ENCODE data around the gene CFAP97D2.
"Not testable (repeated sequence)": the region's sequence is repeated elsewhere in the genome, so short reads cannot be mapped to it uniquely, and the experiment has no call there.

The CFAP97D2 gene

GRCh38 chr13:114237415-114238112 is 58.5 kb downstream of the CFAP97D2 start:
- DNase-seq: no peak

DNA sequence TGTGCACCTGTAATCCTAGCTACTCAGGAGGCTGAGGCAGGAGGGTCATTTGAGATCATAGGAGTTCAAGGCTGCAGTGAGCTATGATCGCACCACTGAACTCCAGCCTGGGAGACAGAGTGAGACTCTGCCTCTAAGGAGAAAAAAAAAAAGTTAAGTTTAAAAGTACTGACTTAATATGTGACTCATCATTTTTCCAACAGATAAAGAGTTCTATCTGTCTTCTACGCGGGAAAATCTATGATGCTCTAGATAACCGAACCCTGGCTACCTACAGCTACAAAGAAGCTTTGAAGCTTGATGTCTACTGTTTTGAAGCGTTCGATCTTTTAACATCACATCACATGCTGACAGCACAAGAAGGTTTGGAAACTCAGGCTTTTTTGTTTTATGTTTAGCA is 62.9 kb downstream of the CFAP97D2 start:
- no peak for DNase-seq

DNA sequence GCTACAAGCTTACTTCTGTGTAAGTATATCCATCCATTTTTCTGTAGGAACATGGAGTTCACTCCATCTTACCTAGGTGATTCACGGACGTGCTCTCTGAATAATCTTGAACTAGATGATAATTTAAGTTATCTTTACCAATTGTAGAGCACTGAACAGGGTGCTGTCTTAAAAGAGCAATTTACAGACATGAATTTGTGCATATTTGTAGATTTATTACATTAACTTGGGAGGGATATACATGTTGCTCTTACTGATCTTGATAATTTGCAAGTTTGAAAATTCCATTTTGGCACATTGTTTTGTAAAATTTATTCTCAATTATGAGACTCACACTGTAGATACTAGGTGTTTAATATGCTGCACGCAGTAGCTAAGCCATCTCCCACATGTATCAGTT is 64.9 kb downstream of the CFAP97D2 start:
- DNase-seq: no peak

DNA sequence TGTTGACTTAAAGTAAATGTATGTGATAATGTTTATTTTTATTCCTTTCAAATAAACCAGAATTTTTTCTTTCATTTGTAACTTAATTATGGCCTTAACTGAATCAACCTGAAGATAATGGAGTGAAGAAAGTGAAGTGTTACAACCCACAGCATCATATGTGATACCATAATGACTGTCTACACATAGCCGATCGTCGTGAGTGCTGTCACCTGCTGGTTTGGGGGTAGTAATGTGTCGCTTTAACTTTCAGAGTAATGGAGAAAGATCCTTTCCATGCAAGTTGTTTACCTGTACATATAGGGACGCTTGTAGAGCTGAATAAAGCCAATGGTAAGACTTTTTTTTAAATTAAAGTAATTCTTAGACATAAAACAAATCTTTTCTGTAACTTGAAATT is 65.6 kb downstream of the CFAP97D2 start:
- no peak for DNase-seq

GRCh38 chr13:114248011-114248410 is 69.0 kb downstream of the CFAP97D2 start:
- no peak for DNase-seq

DNA sequence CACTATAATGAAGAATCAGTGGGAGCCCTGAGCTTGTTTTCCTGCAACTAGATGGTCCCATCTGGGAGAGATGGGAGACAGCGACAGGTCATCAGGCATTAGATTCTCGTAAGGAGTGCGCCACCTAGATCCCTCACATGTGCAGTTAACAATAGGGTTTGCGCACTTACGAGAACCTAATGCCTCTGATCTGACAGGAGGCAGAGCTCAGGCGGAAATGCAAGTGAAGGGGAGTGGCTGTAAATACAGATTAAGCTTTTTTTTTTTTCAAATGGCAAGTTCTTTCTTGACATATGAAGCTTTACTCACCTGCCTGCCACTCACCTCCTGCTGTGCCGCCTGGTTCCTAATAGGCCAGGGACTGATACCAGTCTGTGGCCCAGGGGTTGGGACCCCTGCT is 70.0 kb downstream of the CFAP97D2 start:
- DNase-seq: peak; percentile 1

DNA sequence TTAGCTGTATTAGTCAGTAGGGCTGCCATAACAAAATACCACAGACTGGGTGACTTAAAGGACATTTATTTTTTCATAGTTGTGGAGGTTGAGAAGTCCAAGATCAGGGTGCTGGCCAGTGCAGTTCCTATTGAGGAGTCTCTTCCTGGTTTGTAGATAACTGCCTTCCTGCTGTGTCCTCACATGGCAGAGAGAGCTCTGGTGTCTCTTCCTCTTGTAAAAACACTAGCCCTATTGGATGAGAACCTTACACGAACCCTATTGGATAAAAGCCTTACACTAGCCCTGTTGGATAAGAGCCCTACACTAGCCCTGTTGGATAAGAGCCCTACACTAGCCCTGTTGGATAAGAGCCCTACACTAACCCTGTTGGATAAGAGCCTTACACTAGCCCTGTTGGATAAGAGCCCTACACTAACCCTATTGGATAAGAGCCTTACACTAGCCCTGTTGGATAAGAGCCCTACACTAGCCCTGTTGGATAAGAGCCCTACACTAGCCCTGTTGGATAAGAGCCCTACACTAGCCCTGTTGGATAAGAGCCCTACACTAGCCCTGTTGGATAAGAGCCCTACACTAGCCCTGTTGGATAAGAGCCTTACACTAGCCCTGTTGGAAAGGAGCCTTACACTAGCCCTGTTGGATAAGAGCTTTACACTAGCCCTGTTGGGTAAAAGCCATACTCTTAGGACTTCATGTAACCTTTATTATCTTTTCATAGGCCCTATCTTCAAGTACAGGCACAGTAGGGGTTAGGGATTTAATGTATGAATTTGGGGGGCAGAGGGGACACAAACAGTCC is 72.8 kb downstream of the CFAP97D2 start:
- DNase-seq: peak; percentile 22

DNA sequence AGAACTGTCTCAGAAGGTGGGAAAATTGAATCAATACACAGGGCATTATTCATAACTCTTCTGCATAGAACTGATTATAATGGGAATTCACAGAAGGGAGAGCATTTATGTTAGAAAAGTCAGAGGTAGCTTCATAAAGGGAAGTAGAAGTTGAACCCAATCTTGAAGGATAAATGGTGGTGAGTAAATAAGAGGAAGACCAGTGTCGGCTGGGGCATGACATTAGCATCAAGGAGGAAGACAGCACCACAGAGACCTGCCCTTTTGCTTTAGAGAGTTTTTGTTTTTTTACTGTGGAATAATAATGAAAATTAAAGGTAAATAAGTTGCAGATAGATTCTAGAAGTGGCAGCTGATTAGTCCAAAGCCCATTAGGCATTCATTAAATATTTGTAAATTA is 77.5 kb downstream of the CFAP97D2 start:
- DNase-seq: no peak

- no peak for DNase-seq
These were observed 78.0 kb downstream of the CFAP97D2 start for GRCh38 chr13:114257014-114257413.

DNA sequence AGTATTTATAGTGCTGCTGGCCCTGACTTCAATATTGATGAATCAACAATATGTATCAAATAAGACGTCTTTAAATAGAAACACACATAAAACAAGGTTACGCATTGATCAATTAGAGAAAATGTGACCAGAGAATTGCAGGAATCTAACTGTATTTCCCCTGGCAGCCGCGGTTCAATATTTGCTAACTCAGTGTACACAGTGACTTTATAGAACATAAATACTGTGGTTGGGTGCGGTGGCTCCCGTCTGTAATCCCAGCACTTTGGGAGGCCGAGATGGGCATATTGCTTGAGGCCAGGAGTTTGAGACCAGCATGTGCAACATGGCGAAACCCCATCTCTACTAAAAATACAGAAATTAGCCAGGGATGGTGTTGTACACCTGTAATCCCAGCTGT is 79.5 kb downstream of the CFAP97D2 start:
- peak; percentile 52 for DNase-seq

DNA sequence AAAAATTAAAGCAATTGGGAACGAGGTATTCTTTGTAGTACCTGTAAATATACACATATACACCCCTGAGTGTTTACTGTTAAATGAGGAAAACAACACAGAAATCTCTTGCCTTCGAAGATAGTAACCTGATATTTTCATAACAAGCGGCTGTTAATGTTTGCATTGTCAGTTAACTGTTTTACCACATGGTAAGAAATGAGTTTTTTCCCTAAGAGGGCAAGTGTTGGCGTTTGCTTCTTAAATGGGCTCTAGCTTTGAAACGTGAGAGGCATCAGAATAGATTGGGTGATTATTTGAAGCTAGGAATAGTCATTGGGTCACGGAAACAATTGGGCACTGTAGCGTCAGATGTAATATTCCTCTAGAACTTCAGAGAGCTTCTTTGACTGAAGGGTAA is 80.3 kb downstream of the CFAP97D2 start:
- peak; percentile 42 for DNase-seq

DNA sequence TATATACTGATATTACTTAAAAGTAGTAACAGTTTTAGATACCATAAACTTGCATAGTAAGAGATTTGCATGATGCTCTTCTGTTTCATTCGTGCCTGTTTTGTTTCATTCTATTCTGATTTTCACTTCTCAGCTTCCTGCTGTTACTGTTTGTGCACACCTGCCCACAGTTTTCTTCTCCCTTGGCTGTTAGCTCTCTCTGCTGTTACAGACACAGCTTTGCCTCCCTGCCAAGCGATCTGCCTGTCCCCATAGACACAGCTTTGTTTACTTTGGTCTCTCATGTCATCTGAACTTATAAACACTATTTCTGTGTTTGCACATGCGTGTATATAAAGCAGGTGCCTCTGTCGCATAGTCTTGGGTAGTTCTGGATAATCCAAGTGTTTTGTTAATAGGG is 80.9 kb downstream of the CFAP97D2 start:
- DNase-seq: peak; percentile 82

- DNase-seq: no peak
These were observed 81.8 kb downstream of the CFAP97D2 start for GRCh38 chr13:114260814-114261213.

GRCh38 chr13:114261328-114261965 is 82.4 kb downstream of the CFAP97D2 start:
- no peak for DNase-seq

- no peak for DNase-seq
These were observed 84.5 kb downstream of the CFAP97D2 start for GRCh38 chr13:114263578-114263977.

GRCh38 chr13:114264313-114264712 is 85.3 kb downstream of the CFAP97D2 start:
- DNase-seq: not testable (repeated sequence)

- no peak for DNase-seq
These were observed 86.0 kb downstream of the CFAP97D2 start for GRCh38 chr13:114264886-114265611.

GRCh38 chr13:114266241-114266640 is 87.2 kb downstream of the CFAP97D2 start:
- no peak for DNase-seq

- no peak for DNase-seq
These were observed 89.6 kb downstream of the CFAP97D2 start for GRCh38 chr13:114268344-114269280.

DNA sequence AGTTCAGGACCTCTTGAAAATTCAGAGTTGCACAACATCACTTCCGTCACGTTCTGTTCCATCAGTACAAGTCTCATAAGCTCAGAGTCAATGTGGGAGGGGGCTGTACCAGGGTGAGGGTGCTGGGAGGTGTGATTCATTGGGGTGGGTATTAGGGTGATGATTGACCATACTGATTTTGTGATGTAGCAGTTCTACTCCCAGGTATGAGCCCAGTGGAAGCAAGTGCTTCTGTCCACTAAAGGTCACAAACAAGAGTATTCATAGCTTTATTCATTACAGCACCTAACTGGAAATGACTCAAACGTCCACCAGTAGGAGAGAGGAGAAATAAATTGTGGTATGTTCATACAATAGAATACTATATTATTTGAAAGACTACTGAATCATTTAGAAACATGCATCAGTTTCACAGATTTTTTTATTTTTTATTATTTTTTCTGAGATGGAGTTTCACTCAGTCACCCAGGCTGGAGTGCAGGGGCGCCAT is 90.3 kb downstream of the CFAP97D2 start:
- DNase-seq: no peak
